HG03457 (cell line): ENCODE results near the gene LTBP2.

Experiments used
- ATAC-seq: cut with Tn5 transposase; IDR thresholded peaks from one replicate; pipeline ENCODE4 v1.9.1; 2021; ENCODE audit warnings: moderate number of reproducible peaks; ENCODE audit not compliant: unreplicated experiment

Gene LTBP2

DNA sequence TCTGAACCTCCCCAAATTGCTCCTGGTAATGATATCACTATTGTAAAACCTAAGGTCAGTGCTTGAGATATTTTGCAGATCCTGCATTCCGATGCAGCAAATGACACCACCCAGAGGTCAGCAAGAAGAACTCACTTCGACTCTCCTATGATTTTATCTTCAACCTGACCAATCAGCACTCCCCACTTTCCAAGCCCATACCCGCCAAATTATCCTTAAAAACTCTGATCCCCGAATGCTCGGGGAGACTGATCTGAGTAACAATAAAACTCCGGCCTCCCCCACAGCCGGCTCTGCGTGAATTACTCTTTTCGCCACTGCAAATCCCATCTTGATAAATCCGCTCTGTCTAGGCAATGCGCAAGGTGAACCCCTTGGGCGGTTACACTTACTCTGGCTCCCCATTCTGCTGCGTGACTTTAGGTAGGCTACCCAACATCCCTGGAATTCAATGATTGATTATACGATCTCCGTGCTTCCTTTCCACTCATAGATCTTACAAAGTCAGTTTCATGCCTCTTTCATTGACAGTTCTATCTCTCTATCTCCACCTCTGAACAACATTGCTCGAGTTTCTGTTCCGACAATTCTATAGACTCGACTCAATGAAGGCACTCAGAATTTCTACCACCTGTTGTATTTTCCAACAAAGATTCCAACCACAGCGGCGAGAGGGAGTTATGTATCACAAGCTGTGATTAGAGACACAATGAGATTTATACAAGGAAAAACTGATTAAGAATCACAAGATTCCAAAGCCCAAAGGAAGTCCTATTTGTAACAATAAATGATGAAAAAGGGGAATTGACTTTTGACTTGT lies 119.9 kb downstream of the LTBP2 start:
- ATAC-seq: no peak

DNA sequence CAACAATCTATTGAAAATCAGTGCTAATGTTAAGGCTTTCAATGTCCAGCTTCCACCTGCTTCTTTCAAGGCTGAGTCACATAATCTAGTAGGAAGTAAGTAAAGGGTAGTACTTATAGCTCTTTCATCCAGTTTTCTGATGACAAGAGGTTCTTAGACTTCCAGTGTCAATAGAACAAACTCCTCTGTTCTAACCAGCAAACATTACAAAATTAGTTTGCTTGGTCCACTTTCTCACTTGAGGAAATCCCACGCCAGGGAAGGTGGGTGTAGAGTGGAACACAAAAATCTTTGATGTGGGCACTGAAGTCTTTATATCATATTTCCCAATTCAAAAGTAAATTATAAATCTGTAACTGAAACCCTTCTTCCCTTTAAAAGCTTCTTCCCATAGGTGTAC lies 121.6 kb downstream of the LTBP2 start:
- no peak for ATAC-seq

GRCh38 chr14:74488786-74489397 lies 123.1 kb downstream of the LTBP2 start:
- ATAC-seq: no peak

DNA sequence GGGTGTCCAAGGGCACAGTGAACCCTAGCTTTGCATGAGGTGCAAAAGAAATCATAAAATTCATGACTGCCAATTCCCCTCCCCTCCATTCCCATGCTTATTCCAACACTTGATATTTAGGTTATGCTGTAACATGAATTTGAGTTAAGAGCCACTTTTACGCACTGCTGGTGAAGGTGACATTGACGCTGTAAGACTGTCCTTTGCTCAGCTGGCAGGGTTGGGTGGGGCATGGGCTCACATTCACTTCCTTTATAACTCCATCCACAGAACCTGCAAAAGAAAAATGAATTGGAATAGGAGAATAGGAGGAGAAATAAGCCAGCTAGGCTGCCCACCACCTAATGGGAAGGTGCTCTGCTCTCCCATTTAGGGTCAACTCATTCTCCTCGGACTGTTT lies 125.9 kb downstream of the LTBP2 start:
- ATAC-seq: no peak

DNA sequence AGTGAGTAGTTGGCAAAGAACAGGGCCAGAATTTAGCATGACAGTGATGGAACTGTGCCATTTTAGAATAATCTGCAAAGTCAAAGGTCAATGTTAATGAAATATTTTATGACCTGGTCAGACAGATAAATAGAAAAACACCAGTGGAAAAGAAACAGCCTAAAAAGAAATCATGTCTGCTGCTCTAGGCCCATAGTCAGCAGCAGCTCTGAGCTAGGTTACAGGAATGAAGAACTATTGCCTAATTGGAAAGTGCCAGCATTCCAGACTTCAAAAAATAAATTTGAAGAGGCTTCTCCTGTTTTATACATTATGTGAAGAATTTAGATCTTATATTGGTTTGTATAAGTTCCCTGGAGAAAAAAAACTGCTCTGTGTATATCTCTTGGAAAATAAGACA lies 128.7 kb downstream of the LTBP2 start:
- no peak for ATAC-seq

GRCh38 chr14:74482571-74482970 lies 129.5 kb downstream of the LTBP2 start:
- no peak for ATAC-seq

GRCh38 chr14:74480046-74480445 lies 132.0 kb downstream of the LTBP2 start:
- no peak for ATAC-seq

DNA sequence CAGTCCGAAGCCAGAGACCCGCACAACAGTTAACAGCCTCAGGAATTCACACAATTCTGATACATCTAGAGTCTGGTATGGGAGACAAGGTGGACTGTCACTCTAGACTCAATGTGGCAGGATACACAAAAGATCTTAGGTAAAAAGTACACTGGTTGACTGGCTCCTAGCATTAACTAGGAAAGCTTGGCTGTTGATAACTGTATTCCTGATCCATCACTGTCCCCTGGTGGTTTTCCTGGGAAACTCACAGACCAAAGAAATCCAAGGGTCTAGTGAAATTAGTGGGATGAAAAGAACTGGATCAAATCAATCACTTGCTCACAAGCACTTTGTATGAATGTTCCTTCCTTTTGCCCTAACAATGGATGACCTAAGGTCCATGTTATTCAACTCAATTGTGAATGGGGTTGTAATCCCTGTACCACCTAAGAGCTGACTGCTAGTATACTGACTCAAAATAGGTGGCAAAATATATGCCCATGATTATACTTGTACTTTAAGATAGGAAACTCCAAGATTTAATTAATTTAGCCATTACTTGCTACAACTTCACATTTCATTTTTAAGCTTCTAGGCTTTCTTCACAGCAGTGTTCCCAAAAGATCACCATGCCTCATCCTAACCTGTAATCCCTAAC lies 132.9 kb downstream of the LTBP2 start:
- ATAC-seq: no peak

GRCh38 chr14:74476607-74477006 lies 135.4 kb downstream of the LTBP2 start:
- ATAC-seq: no peak

DNA sequence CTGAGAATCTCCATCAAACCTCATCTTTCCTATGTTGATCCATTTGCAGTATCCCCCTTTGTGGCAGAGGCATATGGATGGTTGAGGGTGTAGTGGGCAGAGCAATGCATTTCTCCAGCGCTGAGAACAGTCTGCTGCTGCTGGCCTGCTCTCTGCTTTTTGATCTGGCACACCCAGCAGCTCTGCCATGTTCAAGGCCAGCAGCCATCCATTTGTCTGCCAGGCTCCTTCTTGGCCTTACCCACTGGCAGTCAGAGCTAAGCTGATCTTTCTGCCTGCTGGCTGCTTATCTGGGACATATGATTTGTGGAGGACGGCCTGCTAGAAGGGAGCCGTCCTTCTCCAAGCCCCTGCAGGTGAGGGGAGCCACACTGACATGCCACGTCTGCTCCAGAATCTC lies 135.9 kb downstream of the LTBP2 start:
- ATAC-seq: no peak

DNA sequence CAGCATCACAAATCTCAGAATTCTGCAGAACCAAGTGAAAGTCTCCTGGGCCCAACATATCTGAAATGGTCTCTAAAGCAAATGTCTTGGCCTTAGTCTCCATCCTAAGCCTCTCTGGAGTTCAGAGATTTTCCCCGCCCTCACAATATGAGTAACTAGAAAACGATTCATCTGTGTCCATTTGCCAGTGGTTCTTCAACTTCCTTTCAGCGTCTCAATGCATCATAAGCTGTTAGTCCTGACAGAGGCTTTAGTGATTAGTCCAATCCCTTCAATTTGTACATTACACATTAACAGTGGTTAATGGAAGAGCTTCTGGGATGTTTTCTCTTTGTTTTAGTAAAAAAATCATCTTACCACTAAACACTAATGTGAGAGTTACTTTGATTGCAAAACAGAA lies 136.4 kb downstream of the LTBP2 start:
- ATAC-seq: no peak

DNA sequence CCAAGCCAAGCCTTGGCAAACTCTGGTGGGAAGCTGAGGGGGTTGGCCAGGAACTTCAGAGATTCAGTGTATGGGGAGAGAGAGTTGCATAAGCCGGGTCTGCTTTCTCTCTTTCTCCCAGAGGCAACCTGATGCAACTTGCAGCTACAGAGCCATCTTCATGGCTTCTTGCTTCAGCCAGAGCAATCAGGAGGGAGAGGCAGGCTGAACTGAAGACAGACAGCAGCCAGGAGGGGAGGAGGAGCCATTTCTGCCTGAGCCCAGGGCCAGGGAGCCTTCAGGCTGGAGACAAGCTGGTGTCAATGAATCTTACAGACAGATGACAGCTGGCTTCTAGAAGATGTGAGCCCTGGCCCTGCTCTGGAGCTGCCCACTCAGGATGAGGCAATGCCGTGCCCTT lies 137.7 kb downstream of the LTBP2 start:
- ATAC-seq: no peak

GRCh38 chr14:74472601-74473000 lies 139.4 kb downstream of the LTBP2 start:
- no peak for ATAC-seq

- ATAC-seq: no peak
Measured at GRCh38 chr14:74469548-74470518, 142.2 kb downstream of the LTBP2 start.

DNA sequence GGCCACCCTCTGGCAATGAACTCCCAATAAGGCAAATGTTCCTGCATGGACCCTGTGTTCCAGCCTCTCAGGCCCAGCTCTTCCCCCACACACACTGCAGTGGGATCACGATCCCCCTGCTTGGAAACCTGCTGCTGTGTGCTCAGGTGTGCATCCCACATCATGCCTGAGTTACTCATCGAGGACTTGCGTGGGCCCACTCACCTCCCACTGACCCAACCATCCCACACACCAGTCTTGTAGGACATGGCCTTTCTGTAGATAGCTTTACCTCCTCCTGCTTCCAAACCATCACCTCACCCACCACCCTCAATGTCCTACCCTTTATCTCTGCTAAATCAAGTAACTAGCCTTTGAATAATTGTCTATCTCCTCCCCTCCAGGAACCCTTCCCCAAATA lies 143.5 kb downstream of the LTBP2 start:
- no peak for ATAC-seq

- ATAC-seq: no peak
Measured at GRCh38 chr14:74465335-74465734, 146.7 kb downstream of the LTBP2 start.

DNA sequence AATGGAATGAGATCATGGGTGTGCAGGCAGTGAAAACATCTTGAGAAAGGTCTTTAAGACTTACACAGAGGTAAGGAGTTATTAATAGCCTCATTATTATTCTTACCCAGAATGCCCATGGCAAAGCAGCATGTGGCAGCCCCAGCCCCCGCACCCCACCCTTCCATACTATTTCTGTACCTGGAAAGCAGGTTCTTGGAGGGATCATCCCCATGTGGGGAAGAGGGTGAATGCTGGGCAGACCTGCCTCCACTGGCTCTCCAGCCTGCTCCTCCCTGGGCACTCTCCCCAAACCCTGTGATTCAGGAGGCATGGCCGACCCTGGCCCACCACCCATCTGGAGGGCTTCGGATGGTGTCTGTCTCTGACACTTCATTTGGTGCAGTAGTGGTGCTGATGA lies 147.3 kb downstream of the LTBP2 start:
- no peak for ATAC-seq

GRCh38 chr14:74463697-74464096 lies 148.3 kb downstream of the LTBP2 start:
- ATAC-seq: no peak

GRCh38 chr14:74462993-74463392 lies 149.0 kb downstream of the LTBP2 start:
- ATAC-seq: no peak

DNA sequence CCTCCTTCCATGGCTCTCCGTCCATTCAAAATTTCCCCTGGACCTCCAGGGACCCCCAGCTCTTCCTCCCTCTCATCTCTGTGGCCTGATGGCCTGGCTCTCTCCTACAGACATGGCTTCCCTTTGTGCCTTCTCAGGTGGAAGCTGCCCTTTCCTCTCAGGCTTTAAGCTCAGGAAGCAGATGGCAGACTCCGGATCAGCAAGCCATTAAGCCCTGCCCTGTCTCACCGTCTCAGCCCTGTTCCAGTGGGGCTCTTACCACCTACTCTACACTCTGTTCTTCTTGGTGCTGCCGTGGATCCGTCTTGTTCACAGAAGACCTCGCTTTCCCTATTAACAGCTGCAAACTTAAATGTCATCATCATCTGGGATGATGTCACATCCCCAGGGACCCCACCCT lies 152.1 kb downstream of the LTBP2 start:
- no peak for ATAC-seq
